GM18505 (cell line): ENCODE data around the gene PM20D1.
"Not testable (repeated sequence)": the region's sequence is repeated elsewhere in the genome, so short reads cannot be mapped to it uniquely, and the experiment has no call there.

ENCODE experiments used
- ATAC-seq: cut with Tn5 transposase; IDR thresholded peaks from one replicate; pipeline ENCODE4 v1.9.1; 2021; ENCODE audit not compliant: unreplicated experiment
- POLR2A ChIP-seq: IDR thresholded peaks from 4 replicates; pipeline ENCODE4 v1.6.1; 2011; ENCODE audit warnings: borderline replicate concordance; ENCODE audit not compliant: insufficient read depth, insufficient read length; ENCODE audit errors: extremely low read depth

Gene PM20D1

DNA sequence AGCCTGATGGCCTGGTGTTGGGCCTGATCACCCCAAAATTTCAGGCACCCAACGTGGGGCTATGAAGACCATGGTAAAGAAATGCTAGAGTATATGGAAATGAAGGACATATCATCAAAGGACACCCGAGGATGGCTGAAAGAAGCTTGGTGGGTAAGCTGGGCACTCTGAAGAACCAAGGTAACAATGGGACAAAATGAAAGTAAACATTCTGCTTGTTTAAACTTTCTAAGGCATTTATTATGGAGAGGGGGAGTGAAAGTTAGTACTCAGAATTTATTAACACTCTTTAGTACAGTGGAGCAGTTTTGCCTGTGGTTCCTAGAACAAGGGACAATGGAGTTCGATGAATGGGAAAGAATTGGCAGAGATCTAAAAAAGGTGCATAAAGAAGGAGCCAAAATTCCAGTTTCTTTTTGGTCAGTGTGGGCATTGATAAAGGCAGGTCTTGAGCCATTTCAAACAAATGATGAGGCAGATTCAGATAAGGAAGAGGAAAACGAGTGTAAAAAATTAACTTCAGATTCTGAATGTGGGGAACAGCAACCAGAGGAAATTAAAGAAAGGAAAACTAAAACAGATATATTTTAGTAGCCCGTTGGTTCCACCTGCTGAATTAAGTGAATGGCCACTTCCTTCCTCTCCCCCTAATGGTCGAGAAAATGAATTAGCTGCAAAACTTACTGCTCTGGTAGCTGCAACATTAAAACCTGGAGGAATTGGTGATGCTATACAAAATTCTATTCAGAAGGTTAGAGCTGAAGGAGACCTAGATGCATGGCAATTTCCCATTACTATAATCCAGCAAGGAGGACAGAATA, 8.4 kb upstream of the PM20D1 start:
- ATAC-seq: no peak
- TF ChIP-seq POLR2A: no peak

DNA sequence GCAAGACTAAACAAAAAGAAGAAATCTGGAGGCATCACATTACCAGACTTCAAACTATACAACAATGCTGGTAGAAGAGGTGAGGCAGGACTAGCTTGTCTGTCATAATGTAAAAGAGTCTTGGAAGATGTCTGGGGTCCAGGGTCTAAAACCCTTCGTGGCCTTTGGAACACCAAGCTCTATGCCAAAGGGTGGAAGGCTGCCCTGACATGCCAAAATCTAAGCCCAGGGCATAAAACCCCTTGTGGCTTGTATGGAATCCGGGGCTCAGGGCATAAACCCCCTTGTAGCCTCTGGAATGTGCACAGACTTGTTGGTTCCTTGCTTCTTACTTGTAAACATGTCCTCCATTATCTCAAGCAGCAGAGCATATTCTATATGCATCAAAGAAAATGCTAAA, 7.6 kb upstream of the PM20D1 start:
- ATAC-seq: not testable (repeated sequence)

DNA sequence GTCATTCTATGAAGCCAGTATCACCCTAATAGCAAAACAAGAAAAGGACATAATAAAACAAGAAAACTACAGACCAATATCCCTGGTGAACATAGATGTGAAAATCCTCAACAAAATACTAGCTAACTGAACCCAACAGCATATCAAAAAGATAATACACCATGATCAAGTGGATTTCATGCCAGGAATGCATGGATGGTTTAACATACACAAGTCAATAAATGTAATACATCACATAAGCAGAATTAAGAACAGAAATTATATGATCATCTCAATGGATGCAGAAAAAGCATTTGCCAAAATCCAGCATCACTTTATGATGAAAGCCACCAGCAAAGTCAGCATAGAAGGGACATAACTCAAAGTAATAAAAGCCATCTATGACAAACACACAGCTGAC, 6.5 kb upstream of the PM20D1 start:
- ATAC-seq: no peak
- no peak for TF ChIP-seq POLR2A

DNA sequence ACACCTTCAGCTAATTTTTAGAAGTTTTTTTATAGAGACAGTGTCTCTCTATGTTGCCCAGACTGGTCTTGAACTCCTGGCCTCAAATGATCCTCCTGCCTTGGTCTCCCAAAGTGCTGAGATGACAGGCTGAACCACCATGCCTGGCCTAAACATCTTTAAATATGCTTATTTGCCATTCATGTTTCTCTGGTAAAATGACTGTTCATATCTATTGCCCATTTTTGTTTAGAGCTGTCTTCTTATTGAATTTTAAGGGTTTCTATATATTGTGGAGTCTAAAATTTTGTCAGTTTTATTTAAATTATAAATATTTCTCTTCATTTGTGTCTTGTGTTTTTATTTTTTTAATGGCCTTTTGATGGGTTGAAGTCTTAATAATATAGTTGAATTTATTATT, 3.0 kb upstream of the PM20D1 start:
- no peak for TF ChIP-seq POLR2A
- no peak for ATAC-seq

DNA sequence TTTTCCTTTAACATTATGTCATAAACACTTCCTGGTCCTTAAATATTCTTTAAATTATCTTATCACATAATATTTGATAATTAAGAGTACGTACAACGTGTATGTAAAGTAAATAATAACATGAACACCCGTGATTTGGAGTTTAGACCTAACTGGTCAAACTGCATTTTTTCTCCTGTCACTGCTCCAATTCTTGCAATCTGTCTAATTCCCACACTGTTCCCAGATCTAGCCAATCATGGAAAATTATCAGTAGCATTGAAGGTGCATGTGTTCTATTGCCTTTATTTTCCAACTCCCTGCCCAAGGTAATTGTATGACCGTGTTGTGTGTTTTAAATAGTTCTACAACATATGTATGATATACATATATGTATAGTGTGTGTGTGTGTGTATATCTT, 2.1 kb upstream of the PM20D1 start:
- no peak for TF ChIP-seq POLR2A
- ATAC-seq: no peak

DNA sequence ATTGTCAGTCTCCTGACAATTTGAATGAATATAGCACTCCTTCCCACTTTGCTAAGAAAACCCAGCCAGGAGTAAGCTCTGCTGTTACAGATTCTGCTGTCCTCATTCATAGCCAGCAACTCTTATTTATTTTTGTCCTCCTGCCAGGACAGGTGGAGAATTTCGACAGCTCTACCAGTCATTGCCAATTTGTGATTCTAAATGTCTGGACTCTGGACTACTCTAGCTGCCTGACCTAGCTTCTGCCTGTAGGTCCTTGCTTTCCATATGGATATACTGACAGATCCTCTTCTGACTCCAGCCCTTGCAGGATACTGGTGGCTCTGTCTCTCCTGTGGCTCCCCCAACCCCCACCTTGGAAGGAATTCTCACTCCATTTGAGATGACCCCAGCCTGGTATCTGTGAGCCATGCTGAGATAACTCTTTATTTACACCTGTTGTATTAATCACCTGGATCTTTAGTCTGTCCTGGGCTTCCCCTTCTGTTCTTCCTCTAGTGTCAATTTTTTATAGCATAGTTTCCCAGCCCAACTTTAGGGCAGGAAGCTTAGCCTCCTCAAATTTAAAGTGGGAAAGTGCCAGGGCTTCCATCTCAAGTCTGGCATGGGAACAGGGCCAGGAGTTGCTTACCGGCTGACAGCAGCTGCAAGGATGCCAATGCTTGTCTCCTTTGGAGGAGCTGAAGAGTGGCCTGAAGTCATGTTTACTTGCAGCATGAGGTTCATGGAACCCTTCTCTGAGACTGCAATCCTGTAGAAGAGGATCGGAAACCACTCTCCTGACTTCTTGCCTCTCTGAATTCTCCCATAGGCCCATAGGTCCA, 6.7 kb downstream of the PM20D1 start:
- TF ChIP-seq POLR2A: no peak
- no peak for ATAC-seq

DNA sequence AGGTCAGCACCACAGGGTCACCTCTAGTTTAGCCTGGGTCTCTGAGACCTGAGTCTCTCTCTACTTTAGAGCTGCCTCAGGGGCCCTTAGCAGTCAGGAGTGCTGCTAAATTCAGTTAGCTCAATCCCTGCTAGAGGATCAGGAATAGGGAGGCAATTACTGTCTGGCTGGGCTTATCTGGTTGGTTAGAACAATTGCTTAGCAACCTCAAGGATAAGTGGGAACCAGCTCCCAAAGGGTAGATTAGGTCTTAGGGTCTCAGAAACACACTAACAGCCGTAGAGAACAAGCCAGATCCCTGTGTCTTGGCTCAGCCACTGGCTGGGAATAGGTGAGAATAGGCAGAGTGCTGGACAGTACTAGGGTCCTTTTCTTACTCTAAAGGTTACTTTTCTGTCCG, 7.7 kb downstream of the PM20D1 start:
- ATAC-seq: no peak
- TF ChIP-seq POLR2A: no peak

DNA sequence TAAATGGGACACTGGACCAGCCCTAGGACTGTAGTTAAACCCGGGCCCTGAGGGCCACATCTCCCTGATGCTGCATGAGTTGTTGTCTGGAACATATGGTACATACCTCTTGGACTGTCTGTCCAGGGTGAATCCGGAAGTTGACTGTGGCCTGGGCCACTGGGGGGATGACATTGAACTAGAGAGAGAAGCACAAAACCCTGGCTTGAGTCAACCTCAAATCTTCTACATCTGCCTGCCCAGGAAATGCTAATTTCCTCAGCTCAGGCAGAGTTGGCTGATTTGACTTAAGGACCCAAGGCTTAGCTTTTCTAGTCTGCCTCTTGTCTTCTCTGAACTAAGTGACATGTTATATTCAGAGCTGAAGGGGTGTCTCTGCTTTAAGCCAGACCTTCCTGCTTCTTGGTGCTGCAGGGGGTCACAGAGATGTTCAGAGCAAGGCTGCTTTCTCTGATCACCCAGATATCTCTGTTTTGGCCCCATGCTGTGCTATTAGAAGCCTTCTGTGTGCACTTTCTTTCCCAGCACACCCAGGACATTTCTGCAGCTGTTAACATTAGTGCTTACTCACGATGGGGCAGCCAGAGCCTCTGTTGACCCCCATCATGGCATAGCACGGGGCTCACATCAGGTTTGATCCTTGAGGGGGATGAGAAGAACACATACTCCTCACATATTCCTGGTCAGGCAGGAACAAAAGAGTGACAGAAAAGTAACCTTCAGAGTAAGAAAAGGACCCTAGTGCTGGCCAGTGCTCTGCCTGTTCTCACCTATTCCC, 9.6 kb downstream of the PM20D1 start:
- no peak for TF ChIP-seq POLR2A
- ATAC-seq: no peak

DNA sequence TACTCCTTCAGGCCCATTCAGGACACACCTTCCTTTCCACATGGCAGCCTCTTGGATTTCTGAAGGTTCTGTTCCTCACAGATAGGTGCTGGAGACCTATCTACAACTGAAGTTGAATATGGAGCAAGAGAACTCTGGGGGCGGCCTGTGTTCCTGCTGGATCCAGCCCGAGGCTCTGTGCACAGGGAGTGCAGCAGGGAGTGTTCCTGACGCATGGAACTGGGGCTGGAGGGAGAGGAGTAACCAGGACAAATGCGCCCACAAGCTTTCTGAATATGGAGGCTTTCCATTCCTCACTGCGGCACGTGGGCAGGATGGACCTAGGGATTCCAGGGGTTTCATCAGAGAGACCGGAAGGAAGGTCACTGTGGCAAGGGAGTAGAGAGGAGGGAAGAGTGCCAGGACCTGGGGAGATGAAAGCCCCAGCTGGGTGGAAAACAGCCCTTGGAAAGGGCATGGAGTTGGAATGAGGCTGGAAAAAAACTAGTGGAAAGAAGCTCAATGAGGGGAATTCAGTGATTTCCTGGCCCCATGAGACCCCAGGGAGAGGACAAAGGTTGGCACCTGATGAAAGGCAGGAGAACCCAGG, 12.5 kb downstream of the PM20D1 start:
- ATAC-seq: no peak
- no peak for TF ChIP-seq POLR2A

DNA sequence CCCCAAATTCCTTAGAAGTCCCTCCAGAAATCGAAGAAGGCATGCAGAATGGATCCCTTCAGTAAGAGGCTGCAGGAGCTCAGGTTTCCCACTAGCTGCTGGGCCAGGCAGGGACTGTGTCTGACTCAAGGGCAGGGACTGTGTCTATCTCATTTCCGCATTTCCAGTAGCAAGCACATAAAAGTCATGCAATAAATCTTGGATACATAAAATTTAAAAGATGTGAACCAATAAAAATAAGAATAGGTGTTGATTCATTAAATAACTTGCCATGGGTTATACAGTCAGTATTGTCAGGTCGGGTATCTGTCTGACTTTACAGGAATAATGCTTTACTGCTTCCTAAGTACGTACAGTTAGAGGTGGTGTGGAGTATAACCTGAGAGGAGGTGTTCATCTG, 15.2 kb downstream of the PM20D1 start:
- no peak for ATAC-seq
- TF ChIP-seq POLR2A: no peak

DNA sequence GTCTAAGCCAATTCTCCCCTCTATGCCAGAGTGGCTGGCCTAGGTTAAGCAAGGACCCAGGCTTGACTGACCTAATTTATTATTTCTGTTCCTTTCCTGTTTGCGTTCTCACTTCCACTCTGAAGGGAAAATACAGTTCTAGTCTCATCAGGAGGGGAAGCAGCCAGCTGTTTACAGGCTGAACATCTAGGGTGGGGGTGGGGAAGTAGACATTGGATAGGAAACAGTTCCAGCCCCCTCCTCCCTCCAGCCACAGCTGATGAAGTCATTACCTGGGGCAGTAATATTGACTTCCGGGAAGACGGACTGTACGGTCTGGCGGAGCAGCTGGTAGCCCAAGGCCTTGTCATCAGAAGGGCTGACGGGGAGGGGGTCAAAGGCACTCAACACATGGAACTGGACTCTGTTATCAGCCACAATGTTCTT, 17.6 kb downstream of the PM20D1 start:
- no peak for TF ChIP-seq POLR2A
- ATAC-seq: no peak

DNA sequence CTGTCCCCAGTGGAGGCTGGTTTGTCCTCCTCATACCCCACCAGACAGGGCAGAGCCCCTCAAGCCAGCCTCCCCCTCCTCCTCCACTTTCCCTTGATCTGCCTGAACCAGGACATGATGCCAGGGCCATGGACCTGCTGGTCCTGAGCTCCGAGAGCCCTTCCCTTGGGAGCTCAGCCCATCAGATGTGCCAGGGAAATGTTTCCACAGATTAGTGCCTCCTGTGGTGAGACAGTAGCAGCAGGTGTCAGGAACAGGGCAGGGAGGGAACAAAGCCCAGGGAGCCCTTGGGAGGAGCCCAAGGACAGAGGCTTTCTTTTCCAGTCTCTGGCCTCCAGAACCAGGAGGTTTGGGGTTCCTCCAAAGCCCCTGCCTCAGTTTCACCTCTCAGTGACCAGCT, 22.3 kb downstream of the PM20D1 start:
- TF ChIP-seq POLR2A: no peak
- ATAC-seq: no peak

DNA sequence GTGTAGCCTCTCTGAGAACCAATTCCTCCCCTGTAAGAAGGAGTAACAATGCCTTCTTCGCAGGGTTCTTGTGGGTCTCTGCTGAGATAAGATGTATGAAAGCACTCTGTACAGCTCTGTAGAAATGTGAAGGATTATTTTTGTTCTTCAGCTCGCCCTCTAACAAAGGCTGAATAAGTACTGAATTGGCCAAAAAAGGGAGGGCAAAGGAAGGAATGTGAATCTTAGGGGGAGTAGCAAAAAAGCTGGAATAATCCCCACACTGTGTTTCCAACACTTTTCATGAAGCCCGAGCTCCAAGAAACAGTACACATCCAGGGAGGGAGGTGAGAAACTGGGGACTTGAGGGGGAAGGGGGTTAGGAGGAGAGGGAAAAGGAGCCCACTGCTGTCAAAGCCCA, 22.9 kb downstream of the PM20D1 start:
- TF ChIP-seq POLR2A: no peak
- no peak for ATAC-seq

DNA sequence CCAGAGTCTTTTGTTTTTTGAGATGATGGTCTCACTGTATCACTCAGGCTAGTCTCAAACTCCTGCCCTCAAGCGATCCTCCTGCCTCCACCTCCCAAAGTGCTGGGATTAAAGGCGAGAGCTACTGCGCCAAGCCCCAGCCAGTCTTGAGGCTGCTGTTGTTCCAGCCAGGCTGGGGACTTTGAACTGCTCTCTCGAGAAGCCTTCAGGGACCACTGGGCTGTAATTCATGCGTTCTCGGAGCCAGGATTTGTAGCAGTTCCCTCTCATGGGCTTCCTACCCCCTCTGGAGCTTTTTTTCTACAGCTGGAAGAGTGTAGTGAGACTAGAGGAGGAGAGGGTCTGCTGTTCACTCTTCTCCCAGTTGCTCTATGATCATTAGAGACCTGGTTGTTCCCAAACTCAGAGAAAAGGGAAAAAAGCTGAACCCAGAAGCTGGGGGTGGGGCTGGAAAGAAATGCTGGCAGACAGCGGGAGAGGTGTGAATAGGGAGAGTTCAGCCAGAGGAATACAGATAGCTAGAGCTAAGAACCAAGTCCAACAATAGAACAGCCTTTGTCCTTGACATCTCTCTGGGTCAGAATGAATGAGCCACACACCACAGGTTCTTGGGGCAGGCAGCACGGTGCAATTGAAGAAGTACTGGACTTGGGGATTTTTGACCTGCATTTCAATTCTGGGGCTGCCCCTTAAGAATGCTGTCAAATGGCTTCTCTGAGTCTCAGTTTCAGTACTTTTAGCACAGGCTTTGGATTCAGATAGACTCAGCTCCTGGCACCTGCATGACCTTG, 23.7 kb downstream of the PM20D1 start:
- no peak for ATAC-seq
- no peak for TF ChIP-seq POLR2A
